Glutamatergic neuron (in vitro differentiated cells): Measurements from ENCODE around the gene TOP1. TPM values are rescaled to one million over a fixed set of nuclear protein-coding genes. Genes with fewer than 3 reads are reported as not detected.

Source experiments
- DNase-seq: peaks from one replicate; pipeline ENCODE4 v3.0.0; 2022
- H3K27ac Mint-ChIP-seq: one replicate; pipeline ENCODE4 v1.8.0; 2020; ENCODE audit warnings: mild to moderate bottlenecking, mixed read lengths, inconsistent platforms; ENCODE audit not compliant: unreplicated experiment
- H3K27me3 Mint-ChIP-seq: one replicate; pipeline ENCODE4 v1.8.0; 2020; ENCODE audit warnings: mild to moderate bottlenecking, moderate library complexity, mixed read lengths, inconsistent platforms; ENCODE audit not compliant: unreplicated experiment
- H3K36me3 Mint-ChIP-seq: one replicate; pipeline ENCODE4 v1.8.0; 2020; ENCODE audit warnings: mild to moderate bottlenecking, mixed read lengths, inconsistent platforms; ENCODE audit not compliant: unreplicated experiment
- H3K4me1 Mint-ChIP-seq: one replicate; pipeline ENCODE4 v1.8.0; 2020; ENCODE audit warnings: mild to moderate bottlenecking, low read depth, mixed read lengths, inconsistent platforms; ENCODE audit not compliant: unreplicated experiment
- H3K4me3 Mint-ChIP-seq: one replicate; pipeline ENCODE4 v1.8.0; 2020; ENCODE audit warnings: mild to moderate bottlenecking, mixed read lengths, inconsistent platforms; ENCODE audit not compliant: unreplicated experiment
- H3K9me3 Mint-ChIP-seq: one replicate; pipeline ENCODE4 v1.8.0; 2020; ENCODE audit warnings: mild to moderate bottlenecking, moderate library complexity, mixed read lengths, inconsistent platforms; ENCODE audit not compliant: unreplicated experiment
- CTCF ChIP-seq: fragments of 200-600 bp; sonication (generic); IDR thresholded peaks from one replicate; pipeline ENCODE4 v1.5.0; 2021; ENCODE audit not compliant: partially characterized antibody, unreplicated experiment
- total RNA-seq: library from RNA; stranded (reverse); fragmentation: NEBNext Ultra II Directional; extraction: Animal tissue kit (Norgen Biotek cat#: 25700); gene quantifications from one replicate; pipeline ENCODE4 v1.2.1, GENCODE V29; 2021; ENCODE audit not compliant: unreplicated experiment

The TOP1 gene
- total RNA-seq, 1 donor from 2014 or later: 68.7 TPM

- TF ChIP-seq CTCF: no peak
- Mint-ChIP-seq H3K4me1 (peaks cover 54% of the 10 kb centered on the region), H3K9me3 (peaks cover 17% of the 10 kb centered on the region), H3K4me3 (peak overlapping the region; percentile 99), H3K27ac (peak overlapping the region; percentile 96), H3K36me3 (no peaks in the 10 kb centered on the region), H3K27me3 (peaks cover 22% of the 10 kb centered on the region)
- no peak for DNase-seq
Measured at GRCh38 chr20:41140226-41141133, 111.9 kb downstream of the TOP1 start.

- Mint-ChIP-seq H3K36me3 (no peaks in the 10 kb centered on the region), H3K4me3 (peak overlapping the region; percentile 99), H3K4me1 (peaks cover 48% of the 10 kb centered on the region), H3K27me3 (peaks cover 16% of the 10 kb centered on the region), H3K9me3 (peaks cover 9% of the 10 kb centered on the region), H3K27ac (peak overlapping the region; percentile 87)
- TF ChIP-seq CTCF: no peak
- no peak for DNase-seq
Measured at GRCh38 chr20:41141153-41141815, 112.7 kb downstream of the TOP1 start.

- Mint-ChIP-seq H3K27ac (peak overlapping the region; percentile 64), H3K4me3 (peak overlapping the region; percentile 99), H3K4me1 (peaks cover 54% of the 10 kb centered on the region)
Measured at GRCh38 chr20:41142245-41142644, 113.6 kb downstream of the TOP1 start.

GRCh38 chr20:41142919-41143318 lies 114.3 kb downstream of the TOP1 start:
- Mint-ChIP-seq H3K9me3 (peaks cover 9% of the 10 kb centered on the region), H3K4me3 (peak overlapping the region; percentile 99), H3K27ac (peak overlapping the region; percentile 55), H3K36me3 (no peaks in the 10 kb centered on the region), H3K4me1 (peaks cover 55% of the 10 kb centered on the region), H3K27me3 (peaks cover 17% of the 10 kb centered on the region)
- no peak for DNase-seq
- no peak for TF ChIP-seq CTCF

More at GRCh38 chr20:41142245-41142644, 113.6 kb downstream of the TOP1 start:
- DNase-seq: no peak
- no peak for TF ChIP-seq CTCF
- Mint-ChIP-seq H3K36me3 (no peaks in the 10 kb centered on the region), H3K27me3 (peaks cover 17% of the 10 kb centered on the region), H3K9me3 (peaks cover 9% of the 10 kb centered on the region)
